K562 (cell line): ENCODE data around the gene ANKRD13C. TPM values are rescaled to one million over a fixed set of nuclear protein-coding genes. Genes with fewer than 3 reads are reported as not detected.

Experiments used
- CEBPG ChIP-seq, 3 experiments: fragments of 200-800 bp in 1 of 3; sonication (Bioruptor generic) in 1 of 3; sonication (generic) in 1 of 3; formaldehyde crosslinking in 1 of 3; IDR thresholded peaks in 2 of 3; conservative IDR thresholded peaks in 1 of 3; 2 replicates each; pipeline versions ENCODE4 v1.6.1 to v1.8.0; 2016 to 2022; ENCODE audit warnings: missing compliant biosample characterization in 2 of 3, missing genetic modification characterization in 2 of 3, mild to moderate bottlenecking in 1 of 3, missing genetic modification reagents in 1 of 3
- CREBBP ChIP-seq: IDR thresholded peaks from one replicate; pipeline ENCODE4 v1.6.1; 2012; ENCODE audit warnings: low read depth, mild to moderate bottlenecking, control low read depth, inconsistent platforms, low read length
- E2F1 ChIP-seq: sonication (generic); formaldehyde crosslinking; IDR thresholded peaks from 2 replicates; pipeline ENCODE4 v1.8.1; 2023; ENCODE audit warnings: mild to moderate bottlenecking, missing genetic modification reagents, moderate library complexity
- KDM4B ChIP-seq, 2 experiments: fragments of 450-650 bp in 1 of 2; sonication (generic) in 1 of 2; IDR thresholded peaks; 2 replicates each; pipeline ENCODE4 v1.6.1; 2016 to 2017; ENCODE audit warnings: borderline replicate concordance in 2 of 2, antibody characterized with exemption in 1 of 2, low read depth in 1 of 2, mild to moderate bottlenecking in 1 of 2
- RBFOX2 ChIP-seq: fragments of 200-400 bp; formaldehyde crosslinking; IDR thresholded peaks from 2 replicates; pipeline ENCODE4 v1.6.1; 2017; ENCODE audit warnings: low read depth, mild to moderate bottlenecking, low read length, moderate library complexity
- REST ChIP-seq, 2 experiments: fragments of 450-650 bp; formaldehyde crosslinking in 1 of 2; IDR thresholded peaks; 2 replicates each; pipeline versions ENCODE4 v1.4.0 to v1.6.1; 2014 to 2020; ENCODE audit warnings: mild to moderate bottlenecking in 2 of 2, borderline replicate concordance in 1 of 2, low read depth in 1 of 2
- SAFB ChIP-seq: fragments of 200-400 bp; formaldehyde crosslinking; IDR thresholded peaks from 2 replicates; pipeline ENCODE4 v1.6.1; 2017; ENCODE audit warnings: low read depth, low read length, borderline replicate concordance
- ZBTB33 ChIP-seq: sonication (generic); formaldehyde crosslinking; IDR thresholded peaks from 2 replicates; pipeline ENCODE4 v1.8.1; 2023; ENCODE audit warnings: mild to moderate bottlenecking, missing genetic modification reagents
- ZFP91 ChIP-seq: sonication (generic); formaldehyde crosslinking; IDR thresholded peaks from 2 replicates; pipeline ENCODE4 v1.8.0; 2022; ENCODE audit warnings: mild to moderate bottlenecking, missing genetic modification reagents
- polyA plus RNA-seq, 8 experiments: library from polyadenylated mRNA; depleted of rRNA in 4 of 8; stranded (reverse) in 5 of 8; unstranded in 3 of 8; fragments of >200 nt; fragmentation: Nextera tagmentation in 2 of 8; fragmentation: Illumina TruSeq in 1 of 8; extraction: Ambion mirVana in 2 of 8; extraction: Trizol in 1 of 8; gene quantifications; 2 replicates each; pipeline versions ENCODE4 v1.2.1 to v1.2.3, GENCODE V29; 2011 to 2014; ENCODE audit warnings: inconsistent platforms in 1 of 8, missing spikeins in 1 of 8
- total RNA-seq, 7 experiments: library from RNA; depleted of rRNA in 6 of 7; stranded (reverse); fragments of >200 nt in 6 of 7; fragmentation: Illumina TruSeq in 2 of 7; extraction: Trizol in 2 of 7; gene quantifications; 2 replicates each; pipeline versions ENCODE4 v1.2.1 to v1.2.3, GENCODE V29; 2011 to 2021; ENCODE audit warnings: low replicate concordance in 1 of 7

The ANKRD13C gene
- total and polyA plus RNA-seq, 9 of the 15 experiments (the other 6 are each of a cell fraction or from before 2014, with no cell fraction given), result 3.4 to 22.8 (median 12.5) TPM

- TF ChIP-seq REST (IDR thresholded peaks at IDR 0.05; ENCODE audit: borderline replicate concordance), result peak; percentile 59
- 0 out of 2 replicates have a peak, but pooled peaks have one; percentile 5 for TF ChIP-seq REST (CRISPR knock-in tag; IDR thresholded peaks at IDR 0.05; ENCODE audit: low read depth)
- no peak for TF ChIP-seq CREBBP
- no peak for TF ChIP-seq SAFB
- TF ChIP-seq E2F1 (CRISPR knock-in tag), result peak; percentile 91
- TF ChIP-seq ZFP91, result no peak
- TF ChIP-seq CEBPG (CRISPR knock-in tag; IDR thresholded peaks at IDR 0.05), result no peak
- peak in 1 of 2 experiments; percentile 39; a peak in 1 of 4 replicates for TF ChIP-seq CEBPG (tag; conservative IDR thresholded peaks at IDR 0.05 in 1 of 2, IDR thresholded peaks at IDR 0.05 in 1 of 2)
- TF ChIP-seq RBFOX2, result peak; percentile 97
- TF ChIP-seq ZBTB33 (CRISPR knock-in tag), result peak; percentile 46; the same call in 1 of the 2 replicates
- peak in 1 of 2 experiments; percentile 88; a peak in 2 of 4 replicates for TF ChIP-seq KDM4B (IDR thresholded peaks at IDR 0.05; ENCODE audit: borderline replicate concordance in 2 of 2, low read depth in 1 of 2)
These were observed at the start of gene ANKRD13C (continued) for GRCh38 chr1:70354332-70355110.
